HUES6 (cell line): ENCODE data around the gene FSCN2.

Experiments used
- H3K27ac ChIP-seq: 2 replicates; pipeline ENCODE4 v1.7.0; 2013; ENCODE audit warnings: low read depth, mild to moderate bottlenecking, low read length, inconsistent platforms
- H3K27me3 ChIP-seq: 2 replicates; pipeline ENCODE4 v1.6.1; 2013; ENCODE audit warnings: low read length; ENCODE audit not compliant: control insufficient read depth, insufficient read depth
- H3K36me3 ChIP-seq: 2 replicates; pipeline ENCODE4 v1.6.1; 2013; ENCODE audit warnings: low read length; ENCODE audit not compliant: control insufficient read depth, insufficient read depth
- H3K4me1 ChIP-seq: 2 replicates; pipeline ENCODE4 v1.6.1; 2013; ENCODE audit warnings: low read length; ENCODE audit not compliant: control insufficient read depth, insufficient read depth
- H3K4me3 ChIP-seq: 2 replicates; pipeline ENCODE4 v1.5.1; 2013; ENCODE audit warnings: low read depth, low read length
- H3K9ac ChIP-seq: one replicate; pipeline ENCODE4 v1.6.1; 2013; ENCODE audit warnings: mild to moderate bottlenecking, low read length
- H3K9me3 ChIP-seq: 2 replicates; pipeline ENCODE4 v1.6.1; 2013; ENCODE audit warnings: low read depth, low read length; ENCODE audit not compliant: control insufficient read depth, insufficient read depth

Gene FSCN2

GRCh38 chr17:81514739-81515529 lies 13.2 kb upstream of the FSCN2 start:
- peaks cover 33% of the 10 kb centered on the region for H3K4me1 ChIP-seq
- peak overlapping the region; percentile 100 for H3K9ac ChIP-seq
- peak overlapping the region; percentile 97; the same call in 1 of the 2 replicates for H3K27ac ChIP-seq
- H3K4me3 ChIP-seq, result peak overlapping the region; percentile 90
- peaks cover 20% of the 10 kb centered on the region for H3K27me3 ChIP-seq
- H3K9me3 ChIP-seq, result no peaks in the 10 kb centered on the region
- H3K36me3 ChIP-seq, result peaks cover 23% of the 10 kb centered on the region

GRCh38 chr17:81515530-81516041 lies 12.6 kb upstream of the FSCN2 start:
- H3K27me3 ChIP-seq, result peaks cover 26% of the 10 kb centered on the region
- H3K36me3 ChIP-seq, result peaks cover 17% of the 10 kb centered on the region
- H3K9me3 ChIP-seq, result no peaks in the 10 kb centered on the region
- peaks cover 40% of the 10 kb centered on the region for H3K4me1 ChIP-seq
- H3K27ac ChIP-seq, result peak overlapping the region; percentile 96; the same call in 1 of the 2 replicates
- H3K9ac ChIP-seq, result peak overlapping the region; percentile 100
- peak overlapping the region; percentile 90 for H3K4me3 ChIP-seq

GRCh38 chr17:81516439-81516838 lies 11.7 kb upstream of the FSCN2 start:
- H3K9me3 ChIP-seq, result no peaks in the 10 kb centered on the region
- peak overlapping the region; percentile 90 for H3K4me3 ChIP-seq
- peak overlapping the region; percentile 12; the same call in 1 of the 2 replicates for H3K27ac ChIP-seq
- H3K36me3 ChIP-seq, result peaks cover 8% of the 10 kb centered on the region
- peaks cover 41% of the 10 kb centered on the region for H3K4me1 ChIP-seq
- peaks cover 30% of the 10 kb centered on the region for H3K27me3 ChIP-seq
- H3K9ac ChIP-seq, result peak overlapping the region; percentile 100

GRCh38 chr17:81517009-81517338 lies 11.2 kb upstream of the FSCN2 start:
- H3K4me1 ChIP-seq, result peaks cover 41% of the 10 kb centered on the region
- no peaks in the 10 kb centered on the region for H3K9me3 ChIP-seq
- H3K9ac ChIP-seq, result peak overlapping the region; percentile 100
- peak overlapping the region; percentile 90; the same call in 1 of the 2 replicates for H3K4me3 ChIP-seq
- no peak overlapping the region for H3K27ac ChIP-seq
- peaks cover 36% of the 10 kb centered on the region for H3K27me3 ChIP-seq
- H3K36me3 ChIP-seq, result peaks cover 3% of the 10 kb centered on the region

GRCh38 chr17:81517339-81518112 lies 10.7 kb upstream of the FSCN2 start:
- peak overlapping the region; percentile 63 for H3K4me3 ChIP-seq
- peak overlapping the region; percentile 75 for H3K9ac ChIP-seq
- H3K9me3 ChIP-seq, result no peaks in the 10 kb centered on the region
- H3K4me1 ChIP-seq, result peaks cover 41% of the 10 kb centered on the region
- peaks cover 36% of the 10 kb centered on the region for H3K27me3 ChIP-seq
- no peaks in the 10 kb centered on the region for H3K36me3 ChIP-seq
- no peak overlapping the region; the same call in 1 of the 2 replicates for H3K27ac ChIP-seq

GRCh38 chr17:81518113-81518784 lies 9.9 kb upstream of the FSCN2 start:
- H3K27me3 ChIP-seq, result peaks cover 36% of the 10 kb centered on the region
- peak overlapping the region; percentile 63 for H3K4me3 ChIP-seq
- no peaks in the 10 kb centered on the region for H3K9me3 ChIP-seq
- peaks cover 44% of the 10 kb centered on the region for H3K4me1 ChIP-seq
- peak overlapping the region; percentile 37; the same call in 1 of the 2 replicates for H3K27ac ChIP-seq
- H3K9ac ChIP-seq, result peak overlapping the region; percentile 75
- H3K36me3 ChIP-seq, result no peaks in the 10 kb centered on the region

GRCh38 chr17:81518785-81519283 lies 9.3 kb upstream of the FSCN2 start:
- no peaks in the 10 kb centered on the region for H3K36me3 ChIP-seq
- peak overlapping the region; percentile 75 for H3K9ac ChIP-seq
- peak overlapping the region; percentile 37; the same call in 1 of the 2 replicates for H3K27ac ChIP-seq
- peaks cover 36% of the 10 kb centered on the region for H3K27me3 ChIP-seq
- peak overlapping the region; percentile 63 for H3K4me3 ChIP-seq
- no peaks in the 10 kb centered on the region for H3K9me3 ChIP-seq
- H3K4me1 ChIP-seq, result peaks cover 50% of the 10 kb centered on the region

GRCh38 chr17:81519284-81520020 lies 8.7 kb upstream of the FSCN2 start:
- H3K4me3 ChIP-seq, result peak overlapping the region; percentile 63
- peaks cover 36% of the 10 kb centered on the region for H3K27me3 ChIP-seq
- peak overlapping the region; percentile 75 for H3K9ac ChIP-seq
- H3K36me3 ChIP-seq, result no peaks in the 10 kb centered on the region
- peaks cover 50% of the 10 kb centered on the region for H3K4me1 ChIP-seq
- peak overlapping the region; percentile 37; the same call in 1 of the 2 replicates for H3K27ac ChIP-seq
- no peaks in the 10 kb centered on the region for H3K9me3 ChIP-seq

- H3K27me3 ChIP-seq, result peaks cover 36% of the 10 kb centered on the region
- H3K27ac ChIP-seq, result no peak overlapping the region; the same call in 1 of the 2 replicates
- peaks cover 50% of the 10 kb centered on the region for H3K4me1 ChIP-seq
- H3K4me3 ChIP-seq, result peak overlapping the region; percentile 63
- H3K9me3 ChIP-seq, result no peaks in the 10 kb centered on the region
- no peaks in the 10 kb centered on the region for H3K36me3 ChIP-seq
- H3K9ac ChIP-seq, result peak overlapping the region; percentile 75
These were observed 7.9 kb upstream of the FSCN2 start for GRCh38 chr17:81520021-81520901.
